ENCODE measurements around the gene ARHGEF7. TPM values are rescaled to one million over a fixed set of nuclear protein-coding genes. Genes with fewer than 3 reads are reported as not detected.

Gene ARHGEF7
- total RNA-seq, 1 donor, result 52.2 TPM

DNA sequence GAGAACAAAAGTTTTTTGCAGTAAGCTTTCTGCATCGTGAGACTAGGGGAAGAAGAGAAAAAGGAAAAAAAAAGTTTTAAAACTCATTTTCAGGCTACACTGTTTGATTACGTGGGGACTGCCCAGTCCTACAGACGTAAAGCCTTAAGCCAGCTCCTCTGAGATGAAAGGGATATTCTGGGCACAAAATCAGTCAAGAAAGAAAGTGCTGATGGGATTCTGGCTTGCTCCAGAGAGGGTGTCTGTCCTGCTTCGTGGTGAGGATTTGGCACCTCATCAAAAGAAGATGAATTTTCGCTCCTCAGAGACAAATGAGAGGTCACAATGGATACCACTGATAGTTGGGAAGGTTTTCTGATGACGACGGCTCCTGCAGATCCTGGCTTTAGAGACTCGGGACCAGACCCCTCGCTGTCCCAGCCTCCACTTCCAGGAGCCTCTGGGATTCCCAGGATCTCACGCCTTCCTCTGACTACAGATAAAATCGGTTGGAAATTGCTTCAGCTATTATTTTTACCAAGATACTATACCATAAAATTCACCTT lies 215.0 kb downstream of the ARHGEF7 start:
- DNase-seq (ENCODE audit: low read depth), result peak; percentile 5
- no peak overlapping the region for H3K4me3 ChIP-seq (ENCODE audit: low read depth, low read length)
- TF ChIP-seq CTCF (IDR thresholded peaks at IDR 0.05; ENCODE audit: insufficient read depth, low read depth, low read length), result no peak

GRCh38 chr13:111335298-111335697 lies 220.2 kb downstream of the ARHGEF7 start:
- no peak for TF ChIP-seq CTCF (IDR thresholded peaks at IDR 0.05; ENCODE audit: insufficient read depth, low read depth, low read length)
- H3K4me3 ChIP-seq (ENCODE audit: low read depth, low read length), result no peak overlapping the region
- no peak for DNase-seq (ENCODE audit: low read depth)

DNA sequence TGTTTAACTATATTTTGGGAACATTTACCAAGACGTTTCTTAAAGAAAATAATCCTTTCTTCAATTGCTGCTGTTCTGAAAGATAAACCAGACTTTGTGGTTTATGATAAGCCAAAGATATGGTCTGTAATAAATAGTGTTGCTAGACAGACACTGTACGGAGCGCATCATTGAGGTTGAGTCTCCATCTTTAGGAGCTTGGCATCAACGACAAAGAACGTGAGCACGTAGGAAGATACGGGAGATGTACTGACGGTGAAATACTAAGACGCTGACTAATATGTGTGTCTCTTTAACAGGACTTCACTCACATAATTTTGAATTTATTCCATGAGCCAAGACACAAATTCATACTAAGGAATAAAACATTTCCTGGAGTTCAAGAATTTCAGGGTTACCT lies 221.6 kb downstream of the ARHGEF7 start:
- no peak for TF ChIP-seq CTCF (IDR thresholded peaks at IDR 0.05; ENCODE audit: insufficient read depth, low read depth, low read length)
- DNase-seq (ENCODE audit: low read depth), result peak; percentile 96
- no peak overlapping the region for H3K4me3 ChIP-seq (ENCODE audit: low read depth, low read length)

DNA sequence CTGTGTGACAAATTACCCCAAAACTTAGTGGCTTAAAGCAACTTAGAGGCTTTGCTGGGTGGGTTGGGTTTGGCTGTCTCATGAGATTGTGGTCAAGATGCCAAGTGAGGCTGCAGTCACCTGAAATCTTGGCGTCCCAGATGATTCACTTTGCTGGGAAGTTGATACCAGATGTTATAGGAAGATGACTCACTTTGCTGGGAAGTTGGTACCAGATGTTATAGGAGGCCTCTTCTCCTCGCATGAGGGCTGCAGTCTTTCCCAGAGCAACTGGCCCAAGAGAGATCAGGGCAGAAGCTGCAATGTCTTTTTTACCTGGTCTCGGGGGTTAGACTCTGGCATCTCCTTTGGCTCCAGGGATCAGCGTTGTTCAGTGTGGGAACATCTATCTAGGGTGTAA lies 222.1 kb downstream of the ARHGEF7 start:
- H3K4me3 ChIP-seq (ENCODE audit: low read depth, low read length), result no peak overlapping the region
- no peak for TF ChIP-seq CTCF (IDR thresholded peaks at IDR 0.05; ENCODE audit: insufficient read depth, low read depth, low read length)
- peak; percentile 97 for DNase-seq (ENCODE audit: low read depth)

- no peak overlapping the region for H3K4me3 ChIP-seq (ENCODE audit: low read depth, low read length)
- no peak for DNase-seq (ENCODE audit: low read depth)
- no peak for TF ChIP-seq CTCF (IDR thresholded peaks at IDR 0.05; ENCODE audit: insufficient read depth, low read depth, low read length)
These were observed 222.6 kb downstream of the ARHGEF7 start for GRCh38 chr13:111337741-111338140.

- H3K4me3 ChIP-seq (ENCODE audit: low read depth, low read length), result no peak overlapping the region
- no peak for DNase-seq (ENCODE audit: low read depth)
- TF ChIP-seq CTCF (IDR thresholded peaks at IDR 0.05; ENCODE audit: insufficient read depth, low read depth, low read length), result no peak
These were observed 223.7 kb downstream of the ARHGEF7 start for GRCh38 chr13:111338841-111339240.
